Hypothalamus (tissue), 51 donors: Measurements from ENCODE around the gene CRYL1.

ENCODE experiments used
- DNase-seq, 51 donors: peaks; one replicate each; lab custom pipeline; 2025; lab: John Stamatoyannopoulos, UW

CRYL1 gene

DNA sequence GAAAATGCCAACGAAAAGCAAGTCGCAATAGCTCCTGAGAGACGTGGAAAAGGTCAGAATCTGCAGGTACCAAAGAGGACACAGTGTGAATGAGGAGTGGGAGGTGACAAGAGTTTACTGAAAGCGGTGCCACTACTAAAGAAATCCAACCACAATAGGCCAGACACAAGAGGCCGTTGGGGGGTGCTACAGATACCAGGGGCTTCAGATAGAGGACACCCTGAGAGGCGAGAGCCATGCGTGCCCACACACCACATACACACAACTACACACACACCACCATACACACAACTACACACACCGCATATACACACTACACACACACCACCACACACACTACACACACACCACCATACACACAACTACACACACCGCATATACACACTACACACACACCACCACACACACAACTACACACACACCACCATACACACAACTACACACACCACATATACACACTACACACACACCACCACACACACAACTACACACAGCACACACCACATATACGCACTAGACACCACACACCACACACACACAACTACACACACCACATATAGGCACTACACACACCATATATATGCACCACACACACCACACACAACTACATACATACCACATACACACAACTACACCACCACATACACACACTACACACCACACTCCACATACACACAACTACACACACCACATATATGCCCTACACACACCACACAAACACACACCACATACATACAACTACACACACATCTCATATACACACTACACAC lies 28.5 kb downstream of the CRYL1 start:
- no peak for DNase-seq

DNA sequence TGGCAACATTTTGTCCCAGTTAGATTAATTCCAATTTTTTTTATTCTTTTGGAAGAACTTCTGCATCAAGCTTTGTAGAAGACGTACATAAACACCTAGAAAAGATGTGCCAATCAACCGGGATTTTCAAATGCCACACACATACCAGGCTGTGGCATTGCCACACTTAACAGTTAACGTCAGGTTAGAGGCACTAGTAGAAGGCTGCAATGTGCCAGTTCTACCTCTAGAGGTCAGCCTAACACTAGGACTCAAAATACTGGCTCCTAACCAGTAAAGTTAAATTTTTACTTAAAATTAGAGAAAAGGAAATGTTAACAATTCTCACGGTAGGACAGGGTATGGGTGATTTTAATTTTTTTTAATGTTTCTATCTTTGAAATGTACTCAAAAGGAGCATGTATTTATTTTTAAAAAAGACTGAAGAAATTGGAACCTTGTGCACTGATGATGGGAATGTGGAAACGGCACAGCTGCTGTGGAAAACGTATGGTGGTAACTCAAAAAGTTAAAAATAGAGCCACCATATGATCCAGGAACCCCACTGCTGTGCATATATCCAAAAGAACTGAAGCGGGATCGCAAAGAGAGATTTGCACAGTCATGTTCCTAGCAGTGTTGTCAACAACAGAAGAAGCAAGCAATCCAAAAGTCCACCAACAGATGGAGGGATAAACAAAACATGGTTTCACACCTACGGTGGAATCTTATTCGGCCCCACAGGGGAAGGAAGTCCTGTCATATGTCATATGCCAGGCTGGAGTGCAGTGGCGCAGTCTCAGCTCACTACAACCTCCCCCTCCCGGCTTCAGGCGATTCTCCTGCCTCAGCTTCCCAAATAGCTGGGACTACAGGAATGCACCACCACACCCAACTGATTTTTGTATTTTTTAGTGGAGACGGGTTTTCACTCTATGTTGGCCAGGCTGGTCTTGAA lies 30.3 kb downstream of the CRYL1 start:
- peak in 30 of 51 donors; percentile 10 to 73 (median 40) for DNase-seq

DNA sequence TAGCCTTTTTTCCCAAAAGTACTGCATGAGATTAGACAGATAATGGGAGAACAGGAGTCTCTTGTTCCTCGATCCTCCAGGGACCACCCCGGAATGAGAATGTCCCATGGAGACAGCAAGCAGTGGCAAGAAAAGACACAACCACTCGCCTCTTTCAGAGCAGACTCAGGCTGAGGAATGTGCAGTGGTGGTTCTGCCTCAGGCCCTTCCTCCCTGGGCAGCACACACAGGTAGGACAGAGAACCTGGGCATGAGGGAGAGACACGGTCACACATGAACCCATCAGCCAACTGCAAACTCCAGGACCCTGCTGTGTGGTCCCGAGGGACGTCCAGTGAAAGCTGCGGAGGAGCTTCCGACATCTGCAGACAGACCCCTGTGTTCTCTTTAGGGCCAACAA lies 31.0 kb downstream of the CRYL1 start:
- DNase-seq: no peak

DNA sequence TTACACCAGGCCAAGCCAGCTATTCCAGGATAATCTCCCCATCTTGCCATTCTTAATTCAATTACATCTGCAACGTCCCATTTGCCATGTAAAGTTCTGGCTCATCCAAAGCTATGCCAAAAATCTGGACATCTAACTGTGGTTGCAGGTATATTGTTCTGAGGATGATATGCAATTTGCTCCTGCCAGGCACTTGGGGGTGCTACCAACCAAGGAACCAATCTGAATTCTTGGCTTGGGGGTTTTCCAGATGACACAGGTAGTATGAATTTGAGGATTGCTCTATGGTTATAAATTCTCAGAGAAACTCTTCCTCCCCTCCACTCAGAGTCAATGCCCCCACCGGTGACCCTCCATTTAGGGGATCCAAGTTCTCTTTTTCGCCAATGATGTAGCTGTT lies 33.0 kb downstream of the CRYL1 start:
- peak in 4 of 51 donors; percentile 2 to 16 (median 12) for DNase-seq

DNA sequence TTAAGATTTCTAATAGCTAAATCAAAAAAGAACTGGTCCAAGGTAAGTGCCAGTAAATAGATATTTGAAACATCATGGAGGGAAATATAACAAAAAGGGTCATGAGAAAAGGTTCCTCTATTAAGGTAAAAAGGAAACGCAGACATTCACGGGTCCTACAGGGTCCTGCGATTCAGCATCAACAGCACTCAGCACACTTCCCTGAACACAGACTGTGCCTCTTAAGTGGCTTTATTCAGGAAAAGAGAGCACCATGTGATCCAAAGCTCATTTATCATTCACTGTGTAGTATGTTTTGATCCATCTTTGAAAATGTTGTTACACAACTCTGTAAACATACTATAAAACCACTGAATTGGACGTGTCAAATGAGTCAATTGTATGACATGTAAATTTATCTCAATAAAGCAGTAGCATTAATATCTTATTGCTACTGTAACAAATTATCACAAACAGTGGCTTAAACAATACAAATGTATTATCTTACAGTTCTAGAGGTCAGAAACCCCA lies 33.7 kb downstream of the CRYL1 start:
- no peak for DNase-seq

DNA sequence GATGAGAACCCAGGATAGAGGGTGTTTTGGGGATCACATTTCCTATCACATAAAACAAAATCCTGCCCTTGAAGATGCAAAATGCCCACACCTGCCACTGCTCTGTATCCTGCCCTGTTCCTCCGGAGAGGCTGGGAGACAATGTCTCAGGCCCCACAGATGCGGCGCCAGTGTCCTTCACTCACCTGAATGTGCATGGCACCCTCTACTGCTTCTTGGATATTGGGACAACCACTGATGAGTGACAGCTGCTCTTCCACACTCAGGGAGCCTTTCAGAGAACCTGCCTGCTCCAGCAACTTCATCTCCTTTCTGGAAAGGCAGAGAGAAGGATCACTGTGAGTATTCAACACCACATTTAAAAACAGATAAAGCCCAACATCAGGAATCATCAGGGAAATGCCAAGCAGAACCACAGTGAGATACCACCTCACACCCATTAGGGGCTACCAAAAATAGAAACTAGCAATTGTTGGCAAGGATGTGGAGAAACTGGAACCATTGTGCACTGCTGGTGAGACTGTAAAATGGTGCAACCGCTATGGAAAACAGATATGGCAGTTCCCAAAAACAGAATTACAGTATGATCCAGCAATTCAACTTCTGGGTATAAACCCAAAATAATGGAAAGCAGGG lies 36.4 kb downstream of the CRYL1 start:
- peak in 9 of 51 donors; percentile 7 to 55 (median 42) for DNase-seq

DNA sequence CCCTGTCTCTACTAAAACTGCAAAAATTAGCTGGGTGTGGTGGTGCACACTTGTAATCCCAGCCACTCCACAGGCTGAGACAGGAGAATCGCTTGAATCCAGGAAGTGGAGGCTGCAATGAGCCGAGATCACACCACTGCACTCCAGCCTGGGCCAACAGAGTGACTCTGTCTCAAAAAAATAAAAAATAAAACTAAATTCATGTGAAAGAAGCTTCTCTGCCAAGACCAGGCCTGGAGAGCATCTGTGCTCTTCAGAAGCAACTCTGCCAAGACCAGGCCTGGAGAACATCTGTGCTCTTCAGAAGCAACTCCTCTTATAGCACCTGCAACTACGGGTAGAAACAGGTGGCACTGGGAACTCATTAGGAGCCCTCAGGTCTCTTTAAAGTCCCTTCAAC lies 37.7 kb downstream of the CRYL1 start:
- DNase-seq: no peak

DNA sequence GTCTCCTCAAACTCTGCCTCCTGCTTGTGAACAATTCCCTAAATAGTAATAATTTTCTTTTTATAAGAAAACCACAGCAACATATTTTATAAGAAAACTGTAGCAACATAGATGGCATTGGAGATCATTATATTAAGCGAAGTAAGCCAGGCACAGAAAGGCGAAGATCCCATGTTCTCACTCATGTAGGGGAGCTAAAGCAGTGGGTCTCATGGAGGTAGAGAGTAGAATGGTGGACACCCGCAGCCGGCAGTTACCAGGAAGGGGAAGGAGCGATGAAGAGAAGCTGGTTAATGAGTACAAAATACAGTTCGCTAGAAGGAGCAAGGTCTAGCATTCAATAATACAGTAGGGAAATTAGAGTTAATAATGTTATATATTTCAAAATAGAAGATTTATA lies 42.9 kb downstream of the CRYL1 start:
- DNase-seq: no peak

DNA sequence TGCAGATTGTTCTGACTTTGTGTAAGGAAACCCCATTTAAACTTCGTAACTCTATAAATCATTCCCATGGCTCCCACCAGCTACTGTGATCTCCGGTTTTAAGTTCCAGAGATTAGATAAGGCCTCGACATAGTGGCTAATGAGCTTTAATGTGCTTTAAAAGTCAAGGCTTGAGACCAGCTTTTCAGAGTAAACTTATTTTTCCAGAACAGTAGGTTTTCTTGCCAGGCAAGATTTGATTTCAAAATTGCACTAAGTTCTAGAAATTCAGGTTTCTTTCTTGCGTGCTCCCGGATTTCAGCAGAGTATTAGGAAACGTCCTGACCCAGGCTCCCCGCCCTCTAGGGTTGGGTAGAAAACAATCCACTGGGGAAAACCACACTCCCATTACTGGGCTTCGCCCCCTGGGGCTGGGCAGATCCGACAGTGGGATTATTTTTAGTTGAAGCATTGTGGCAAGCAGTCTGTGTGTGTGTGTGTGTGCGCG lies 43.3 kb downstream of the CRYL1 start:
- DNase-seq: no peak

DNA sequence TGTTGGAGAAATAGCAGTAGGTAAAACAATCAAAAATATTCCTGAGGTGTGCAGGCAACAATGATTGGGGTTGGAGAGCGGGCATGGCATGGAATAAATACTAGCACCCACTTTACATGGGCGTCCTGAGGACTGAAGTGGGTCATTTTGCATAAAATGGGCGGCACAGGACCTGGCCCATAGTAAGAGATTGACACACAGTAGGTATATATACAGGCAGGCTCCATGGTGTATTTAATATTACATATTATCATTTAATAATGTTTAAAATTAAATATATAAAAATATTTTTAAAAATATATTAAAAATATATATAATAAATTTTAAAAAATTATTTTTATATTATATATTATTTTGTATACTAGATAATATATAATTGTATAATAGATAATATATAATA lies 48.3 kb downstream of the CRYL1 start:
- DNase-seq: no peak

DNA sequence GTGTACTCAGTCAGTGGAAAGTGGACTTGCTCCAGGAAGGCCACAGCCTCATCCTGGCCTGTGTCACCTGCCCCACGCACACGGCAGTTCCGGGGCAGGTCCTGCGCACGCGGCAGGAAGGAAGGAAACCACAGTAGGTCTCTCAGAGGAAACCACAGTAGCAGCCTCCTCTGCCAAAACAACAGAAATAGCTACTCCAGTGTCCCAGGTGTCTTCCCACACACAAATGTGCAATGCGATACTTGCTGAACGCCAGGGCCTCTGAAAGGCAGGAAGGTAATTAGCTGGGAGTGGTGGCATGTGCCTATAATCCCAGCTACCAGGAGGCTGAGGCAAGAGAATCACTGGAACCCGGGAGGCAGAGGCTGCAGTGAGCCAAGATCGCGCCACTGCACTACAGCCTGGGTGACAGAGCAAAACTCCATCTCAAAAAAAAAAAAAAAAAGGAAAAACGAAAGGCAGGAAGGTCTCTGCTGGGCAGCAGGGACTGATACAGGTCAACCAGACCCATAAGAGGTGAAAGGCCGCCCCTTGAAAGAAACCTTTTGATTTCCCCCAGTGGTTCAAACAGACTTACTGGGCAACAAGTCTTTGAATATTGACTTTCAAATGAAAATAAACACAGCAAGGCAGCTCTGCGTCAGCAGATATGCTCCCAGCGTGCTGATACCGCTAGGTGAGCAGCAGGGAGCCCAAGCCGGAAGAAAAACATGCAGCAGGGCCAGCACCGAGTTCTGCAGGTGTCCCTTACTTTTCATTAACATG lies 49.5 kb downstream of the CRYL1 start:
- no peak for DNase-seq

DNA sequence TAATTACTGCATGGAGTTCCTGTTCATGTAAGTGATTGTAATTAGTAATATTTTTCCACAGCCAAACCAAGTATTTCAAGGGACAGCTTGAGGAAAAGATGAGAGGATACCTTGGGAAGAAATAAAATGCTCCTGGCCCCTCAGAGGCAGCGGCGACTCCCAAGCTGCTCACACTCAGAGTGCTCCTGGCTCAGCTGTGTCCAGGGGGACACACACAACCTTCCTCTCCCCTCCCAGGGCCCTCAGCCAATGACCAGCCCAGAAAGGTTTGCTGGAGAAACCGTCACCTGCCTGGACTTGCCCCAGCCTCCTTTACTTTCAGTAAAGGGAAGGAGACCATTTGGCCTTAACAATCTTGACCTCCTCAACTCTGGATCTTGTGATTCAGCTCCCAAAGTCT lies 51.1 kb downstream of the CRYL1 start:
- DNase-seq: no peak

DNA sequence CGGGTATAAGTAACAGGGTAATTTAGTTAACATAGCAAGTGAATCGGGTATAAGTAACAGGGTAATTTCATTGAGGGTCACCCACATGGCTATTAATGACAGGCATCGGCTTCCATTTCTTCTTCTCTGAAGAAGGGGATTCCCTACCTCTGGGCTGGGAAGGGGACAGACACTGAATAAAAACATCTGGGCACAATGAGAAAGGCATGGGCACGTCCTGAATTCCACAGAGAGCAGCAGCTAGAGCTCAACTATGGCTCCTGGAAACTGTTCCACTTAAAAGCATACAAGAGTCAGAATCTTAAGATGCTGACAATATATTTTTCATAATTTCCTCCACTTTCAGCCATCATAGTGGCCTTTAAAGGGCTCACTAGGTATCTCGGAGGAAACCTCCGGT lies 51.8 kb downstream of the CRYL1 start:
- no peak for DNase-seq

DNA sequence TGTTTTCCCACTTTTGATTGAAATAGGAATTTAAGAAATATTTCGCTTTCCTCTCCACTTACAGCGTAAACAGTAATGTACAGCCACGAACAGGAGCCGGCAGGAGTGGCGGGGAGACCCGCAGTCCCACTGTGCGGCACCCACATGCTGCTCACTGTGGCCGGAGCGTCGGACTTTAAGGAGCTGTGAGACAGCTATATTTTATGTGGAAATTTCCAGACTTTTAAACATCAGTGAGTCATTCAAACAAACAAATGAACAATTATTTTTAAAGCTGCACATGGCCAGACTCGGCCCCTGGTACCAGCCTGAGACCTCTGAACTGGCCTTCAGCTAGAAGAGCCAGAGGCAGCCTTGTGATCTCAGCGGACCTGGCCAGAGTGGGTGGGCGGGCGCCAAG lies 52.5 kb downstream of the CRYL1 start:
- no peak for DNase-seq

DNA sequence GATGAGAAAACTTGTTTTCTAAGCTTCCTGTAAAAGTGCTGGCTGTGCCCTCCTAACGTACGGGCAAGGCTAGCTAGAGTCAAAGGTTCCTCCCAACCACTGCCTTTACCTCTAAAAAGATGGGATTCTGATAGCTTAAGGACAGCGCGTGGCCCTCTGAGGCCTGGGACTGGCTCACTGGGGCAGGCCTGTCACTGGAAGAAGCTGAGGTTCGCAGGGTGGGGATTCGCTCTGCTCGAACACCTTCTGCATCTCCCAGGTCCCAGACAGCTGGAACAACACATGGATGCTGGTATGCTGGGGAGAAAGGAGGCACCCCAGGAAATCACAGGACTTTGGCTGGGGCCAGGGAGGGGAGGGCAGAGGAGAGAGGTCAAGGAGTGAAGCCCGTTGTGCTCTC lies 53.1 kb downstream of the CRYL1 start:
- no peak for DNase-seq

DNA sequence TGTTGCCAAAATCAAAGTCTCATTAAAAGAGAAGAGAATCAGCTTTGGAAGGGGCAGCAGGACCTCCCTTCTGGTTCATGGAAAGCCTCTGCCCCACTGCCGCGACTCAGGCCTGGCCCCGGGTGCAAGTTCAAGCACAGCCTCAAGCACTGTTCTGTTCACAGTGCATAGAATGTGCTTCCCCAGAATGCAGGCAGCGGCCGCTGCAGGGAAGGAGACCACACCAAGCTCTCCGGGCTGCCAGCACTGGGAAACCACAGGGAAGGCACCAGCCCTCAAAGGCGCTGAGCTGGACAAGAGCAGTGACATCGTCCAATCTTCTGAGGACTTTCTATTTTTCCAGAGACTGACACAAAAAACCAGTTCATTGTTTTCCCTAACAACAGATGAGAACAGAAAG lies 55.5 kb downstream of the CRYL1 start:
- peak in 1 of 51 donors; percentile 25 for DNase-seq

DNA sequence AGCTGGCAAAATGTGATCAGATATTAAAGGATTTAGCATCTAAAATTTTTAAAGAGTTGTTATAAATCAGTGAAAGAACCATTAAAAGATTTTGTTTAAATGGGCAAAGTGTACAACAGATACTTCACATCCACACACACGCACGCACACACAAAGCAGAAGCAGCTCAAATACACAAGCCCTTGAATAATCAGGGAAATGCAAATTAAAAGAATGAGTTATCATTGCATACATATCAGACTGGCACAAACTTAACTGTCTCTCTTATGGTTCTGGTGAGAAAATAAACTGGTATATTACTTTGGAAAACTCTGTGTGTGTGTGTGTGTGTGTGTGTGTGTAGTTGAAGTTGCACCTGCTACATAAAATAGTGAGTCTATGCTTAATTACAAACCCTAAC lies 59.3 kb downstream of the CRYL1 start:
- no peak for DNase-seq

DNA sequence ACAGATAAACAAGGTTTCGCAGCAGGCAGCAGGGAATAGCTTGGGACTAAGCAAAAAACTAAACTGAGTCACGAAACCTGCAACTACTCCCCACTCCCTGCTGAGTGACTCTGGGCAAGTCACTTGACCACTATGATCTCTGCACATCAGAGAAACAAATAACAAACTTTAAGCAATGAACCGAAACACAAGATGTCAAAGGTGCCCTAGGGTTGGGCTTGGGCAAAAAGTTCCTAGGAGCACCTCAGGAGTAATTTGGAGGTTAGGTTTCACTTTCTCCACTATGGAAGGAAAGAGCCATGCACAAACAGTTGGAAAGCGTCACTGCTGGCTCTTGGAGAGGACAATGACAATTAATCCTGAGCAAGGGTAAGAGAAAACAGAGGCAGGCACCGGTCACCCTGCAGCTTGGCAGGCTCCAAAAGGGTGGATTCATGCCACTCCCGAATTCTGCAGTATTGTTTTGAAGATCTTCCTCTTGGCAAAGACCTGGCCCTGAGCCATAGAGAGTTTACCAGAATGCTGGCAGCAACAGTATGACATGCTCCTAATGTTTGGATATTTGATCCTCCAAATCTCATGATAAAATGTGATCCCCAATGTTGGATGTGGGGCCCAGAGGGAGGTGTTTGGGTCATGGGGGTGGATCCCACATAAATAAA lies 60.3 kb downstream of the CRYL1 start:
- DNase-seq: peak in 5 of 51 donors; percentile 5 to 36 (median 15)

DNA sequence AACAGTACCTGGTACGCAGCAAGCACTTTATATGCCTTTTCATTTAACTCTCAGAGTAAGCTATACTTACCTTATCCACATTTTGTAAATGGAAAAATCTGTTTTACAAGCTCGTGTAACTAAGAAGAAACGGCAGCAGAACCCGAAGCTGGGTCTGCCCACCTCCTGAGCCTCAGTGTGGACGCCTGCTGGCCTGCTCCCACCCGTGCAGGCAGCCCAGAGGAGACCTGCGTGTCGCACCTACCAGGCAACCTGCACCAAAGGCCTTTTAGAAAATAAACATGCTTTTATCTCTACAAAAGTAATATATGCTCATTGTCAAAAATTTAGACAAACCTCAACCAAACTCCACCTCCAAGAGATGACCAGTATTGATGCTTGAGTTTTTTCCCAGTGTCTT lies 62.7 kb downstream of the CRYL1 start:
- DNase-seq: no peak

DNA sequence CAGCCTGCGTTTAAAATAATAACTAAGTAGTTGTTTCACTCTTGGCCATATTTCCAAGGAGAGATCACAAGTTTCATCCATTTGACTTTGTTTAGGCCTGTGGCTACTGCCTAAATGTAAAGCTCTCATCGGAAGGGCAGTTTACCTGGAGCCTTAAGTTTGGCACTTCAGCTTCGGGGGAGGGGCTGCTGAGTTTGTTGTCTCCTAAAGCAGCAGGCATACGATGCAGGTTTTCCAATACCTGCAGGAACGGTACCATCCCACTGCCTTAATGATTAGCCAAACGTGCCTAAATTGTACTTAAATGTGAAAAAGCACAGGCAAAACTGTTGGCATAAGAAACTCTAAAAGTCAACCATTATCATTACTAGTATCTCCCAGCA lies 63.1 kb downstream of the CRYL1 start:
- DNase-seq: no peak
